RWPE2 (cell line): Measurements from ENCODE around the gene BCL2.

Source experiments
- ATAC-seq: fragments of 200-7000 bp; cut with Tn5 transposase; 3 replicates; pipeline ENCODE4 v1.9.1; 2021; ENCODE audit warnings: low read depth
- DNase-seq: peaks from one replicate; pipeline ENCODE4 v3.0.0-alpha.2; 2020; ENCODE audit warnings: low spot score
- H3K27ac ChIP-seq: fragments of 450-650 bp; 2 replicates; pipeline ENCODE4 v1.5.1; 2017; ENCODE audit warnings: mild to moderate bottlenecking; ENCODE audit not compliant: poor library complexity, severe bottlenecking
- H3K27me3 ChIP-seq: fragments of 250-450 bp; sonication (Bioruptor Pico); 2 replicates; pipeline ENCODE4 v1.5.1; 2021; ENCODE audit warnings: mild to moderate bottlenecking, moderate library complexity; ENCODE audit not compliant: insufficient read depth, poor library complexity, severe bottlenecking
- H3K36me3 ChIP-seq: fragments of 250-450 bp; sonication (Bioruptor Pico); 2 replicates; pipeline ENCODE4 v1.5.1; 2020; ENCODE audit warnings: low read depth, mild to moderate bottlenecking, moderate library complexity
- H3K4me1 ChIP-seq: fragments of 250-450 bp; sonication (Bioruptor Pico); 2 replicates; pipeline ENCODE4 v1.5.1; 2021; ENCODE audit warnings: mild to moderate bottlenecking, moderate library complexity; ENCODE audit not compliant: insufficient read depth, poor library complexity, severe bottlenecking
- H3K4me3 ChIP-seq: fragments of 250-450 bp; sonication (Bioruptor Pico); 2 replicates; pipeline ENCODE4 v1.5.1; 2021; ENCODE audit warnings: mild to moderate bottlenecking, moderate library complexity; ENCODE audit not compliant: severe bottlenecking
- H3K9me3 ChIP-seq: fragments of 250-450 bp; sonication (Bioruptor Pico); 2 replicates; pipeline ENCODE4 v1.5.1; 2021; ENCODE audit warnings: mild to moderate bottlenecking, moderate library complexity; ENCODE audit not compliant: severe bottlenecking
- TF ChIP-seq, protein P1 (sequence below): fragments of 450-650 bp; IDR thresholded peaks from one replicate; pipeline ENCODE4 v1.5.1; 2017; ENCODE audit warnings: mild to moderate bottlenecking, moderate library complexity; ENCODE audit not compliant: poor library complexity, severe bottlenecking

BCL2 gene

DNA sequence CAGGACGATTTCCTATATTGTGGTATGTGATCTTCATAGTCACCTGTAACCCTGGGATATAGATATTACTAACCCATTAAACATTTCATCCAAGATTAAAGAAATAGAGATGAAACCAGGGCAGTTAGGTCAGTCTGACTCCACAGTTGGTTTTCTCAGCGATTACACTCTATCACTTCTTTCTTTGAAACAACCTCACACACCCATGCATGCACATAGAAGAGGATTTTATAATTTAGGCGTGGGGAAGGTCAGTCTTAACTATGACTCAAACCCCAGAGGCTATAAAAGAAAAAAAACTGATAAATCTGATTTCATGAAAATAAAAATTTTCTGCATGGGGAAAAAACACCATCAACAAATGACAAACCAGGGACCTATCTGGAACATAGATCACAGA, 54.2 kb downstream of the BCL2 start:
- no peaks in the 10 kb centered on the region for H3K27me3 ChIP-seq
- DNase-seq: no peak
- TF ChIP-seq, protein P1, sequence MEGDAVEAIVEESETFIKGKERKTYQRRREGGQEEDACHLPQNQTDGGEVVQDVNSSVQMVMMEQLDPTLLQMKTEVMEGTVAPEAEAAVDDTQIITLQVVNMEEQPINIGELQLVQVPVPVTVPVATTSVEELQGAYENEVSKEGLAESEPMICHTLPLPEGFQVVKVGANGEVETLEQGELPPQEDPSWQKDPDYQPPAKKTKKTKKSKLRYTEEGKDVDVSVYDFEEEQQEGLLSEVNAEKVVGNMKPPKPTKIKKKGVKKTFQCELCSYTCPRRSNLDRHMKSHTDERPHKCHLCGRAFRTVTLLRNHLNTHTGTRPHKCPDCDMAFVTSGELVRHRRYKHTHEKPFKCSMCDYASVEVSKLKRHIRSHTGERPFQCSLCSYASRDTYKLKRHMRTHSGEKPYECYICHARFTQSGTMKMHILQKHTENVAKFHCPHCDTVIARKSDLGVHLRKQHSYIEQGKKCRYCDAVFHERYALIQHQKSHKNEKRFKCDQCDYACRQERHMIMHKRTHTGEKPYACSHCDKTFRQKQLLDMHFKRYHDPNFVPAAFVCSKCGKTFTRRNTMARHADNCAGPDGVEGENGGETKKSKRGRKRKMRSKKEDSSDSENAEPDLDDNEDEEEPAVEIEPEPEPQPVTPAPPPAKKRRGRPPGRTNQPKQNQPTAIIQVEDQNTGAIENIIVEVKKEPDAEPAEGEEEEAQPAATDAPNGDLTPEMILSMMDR: no peak
- no peaks in the 10 kb centered on the region for H3K9me3 ChIP-seq
- H3K4me1 ChIP-seq: no peaks in the 10 kb centered on the region
- H3K4me3 ChIP-seq: no peak overlapping the region
- ATAC-seq: no peak
- no peak overlapping the region for H3K27ac ChIP-seq
- no peaks in the 10 kb centered on the region for H3K36me3 ChIP-seq

DNA sequence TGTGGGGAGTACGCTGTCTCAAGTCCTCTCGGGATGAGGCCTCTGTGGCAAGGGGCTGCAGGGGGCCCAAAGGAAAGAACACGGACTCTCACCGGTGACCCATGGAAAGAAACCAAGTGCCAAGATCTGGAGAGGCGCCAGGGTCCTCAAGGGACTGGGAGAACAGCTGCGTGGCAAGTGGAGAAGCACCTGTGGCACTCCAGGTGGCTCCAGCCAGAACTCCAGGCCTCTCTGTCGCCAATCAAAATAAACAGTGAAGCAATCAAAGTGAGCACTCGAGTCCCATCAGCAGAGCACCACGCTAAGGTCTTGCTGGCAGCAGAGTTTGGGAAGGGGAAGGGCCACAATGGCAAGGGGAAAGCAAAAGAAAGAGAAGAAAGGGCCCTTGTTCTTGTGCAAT, 54.7 kb downstream of the BCL2 start:
- Histone ChIP-seq H3K36me3 (no peaks in the 10 kb centered on the region), H3K27me3 (no peaks in the 10 kb centered on the region), H3K4me1 (no peaks in the 10 kb centered on the region), H3K4me3 (no peak overlapping the region), H3K27ac (no peak overlapping the region), H3K9me3 (no peaks in the 10 kb centered on the region)
- TF ChIP-seq, protein P1: no peak
- ATAC-seq: no peak
- DNase-seq: no peak

DNA sequence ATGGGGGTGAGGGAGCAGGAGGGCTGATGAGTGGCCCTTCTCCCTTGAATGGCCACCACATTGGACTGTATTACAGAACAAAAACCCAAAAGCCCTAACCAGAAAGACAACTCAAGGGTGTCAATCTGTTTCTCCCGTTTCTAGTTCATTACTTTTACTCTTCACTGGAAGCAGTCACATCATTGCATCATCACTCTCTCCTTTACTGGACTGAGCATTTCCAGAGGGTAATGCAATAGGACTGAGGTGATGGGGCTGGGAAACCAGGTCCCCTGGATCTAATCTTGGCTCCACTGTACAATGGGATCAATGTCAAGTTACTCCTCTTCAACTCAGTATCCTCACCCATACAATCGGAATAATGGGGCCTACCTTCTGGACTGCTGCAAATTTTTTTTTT, 56.1 kb downstream of the BCL2 start:
- H3K9me3 ChIP-seq: no peaks in the 10 kb centered on the region
- no peak overlapping the region for H3K4me3 ChIP-seq
- no peak overlapping the region for H3K27ac ChIP-seq
- H3K36me3 ChIP-seq: no peaks in the 10 kb centered on the region
- H3K27me3 ChIP-seq: no peaks in the 10 kb centered on the region
- no peaks in the 10 kb centered on the region for H3K4me1 ChIP-seq
- ATAC-seq (no peak), DNase-seq (no peak)
- TF ChIP-seq, protein P1: no peak

DNA sequence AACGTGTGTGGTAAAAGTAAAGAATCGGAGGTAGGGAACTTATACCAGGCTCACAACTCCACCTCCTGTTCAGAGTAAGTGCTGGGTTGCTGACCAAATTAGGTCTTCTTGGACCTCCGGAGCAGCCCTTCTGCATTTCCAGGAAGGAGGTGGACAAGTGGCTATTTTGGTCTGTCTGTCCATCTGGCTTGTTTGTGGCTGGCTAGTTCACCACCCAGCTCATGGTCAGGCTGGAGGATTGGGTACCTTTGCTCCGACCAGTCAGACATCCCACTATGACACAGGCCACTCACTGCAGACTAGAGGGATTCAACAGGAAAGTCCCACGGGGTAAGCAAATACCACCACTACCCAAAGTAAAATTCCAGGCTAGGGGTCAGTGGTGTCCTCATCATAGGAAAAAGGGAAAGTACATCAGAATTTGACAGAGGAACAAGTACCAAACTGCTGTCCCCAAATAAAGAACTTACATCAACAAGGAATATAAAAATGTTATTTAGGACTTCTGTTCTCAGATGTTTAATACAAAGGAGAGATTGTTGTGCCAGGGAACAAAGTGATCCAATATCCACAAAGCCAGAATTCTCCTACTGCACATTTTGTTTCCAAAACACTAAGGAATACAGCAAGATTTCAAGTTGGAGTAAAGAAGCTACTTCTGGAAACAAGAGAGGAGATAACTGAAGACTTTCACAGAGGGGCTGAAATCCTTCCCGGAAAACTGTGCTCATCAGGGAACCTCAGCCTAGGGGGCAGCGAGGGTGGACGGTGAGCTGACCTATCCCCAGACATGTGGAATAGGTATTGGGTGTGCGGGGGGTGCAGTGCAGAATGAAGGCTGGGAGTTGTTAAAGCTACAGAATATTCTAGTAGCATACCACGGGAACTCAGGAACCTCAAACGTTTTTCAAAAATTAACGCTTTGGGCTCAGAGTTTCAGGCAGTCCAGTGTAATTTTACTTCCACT, 56.9 kb downstream of the BCL2 start:
- DNase-seq (no peak), ATAC-seq (no peak)
- H3K4me1 ChIP-seq: no peaks in the 10 kb centered on the region
- no peaks in the 10 kb centered on the region for H3K27me3 ChIP-seq
- H3K36me3 ChIP-seq: no peaks in the 10 kb centered on the region
- H3K27ac ChIP-seq: no peak overlapping the region
- TF ChIP-seq, protein P1: no peak
- no peak overlapping the region for H3K4me3 ChIP-seq
- no peaks in the 10 kb centered on the region for H3K9me3 ChIP-seq

DNA sequence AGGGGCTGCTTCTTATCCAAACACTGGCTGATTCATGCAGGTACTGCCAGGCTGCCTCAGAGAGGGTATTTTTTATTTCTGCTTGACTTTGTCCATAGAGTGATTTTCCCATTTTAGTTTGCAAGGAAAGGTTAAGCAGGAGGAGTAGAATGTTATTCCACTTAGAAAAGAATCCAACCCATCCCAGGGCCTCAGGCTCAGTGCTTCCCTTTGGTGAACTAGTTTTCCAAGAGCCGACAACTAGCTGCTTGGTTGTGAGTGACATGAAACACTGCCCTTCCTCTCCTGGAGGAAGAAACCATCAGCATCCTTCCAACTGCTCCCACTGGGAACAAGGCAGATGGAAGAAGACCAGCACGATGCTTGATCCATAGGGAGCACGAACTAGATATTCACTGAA, 58.5 kb downstream of the BCL2 start:
- Histone ChIP-seq H3K27me3 (no peaks in the 10 kb centered on the region), H3K27ac (no peak overlapping the region), H3K36me3 (no peaks in the 10 kb centered on the region), H3K9me3 (no peaks in the 10 kb centered on the region), H3K4me3 (no peak overlapping the region), H3K4me1 (no peaks in the 10 kb centered on the region)
- ATAC-seq (no peak), DNase-seq (no peak)
- TF ChIP-seq, protein P1: no peak
